ENCODE results near the gene GRB7. TPM values are rescaled to one million over a fixed set of nuclear protein-coding genes. Genes with fewer than 3 reads are reported as not detected.

GRB7 gene
- total RNA-seq, 4 donors from 2014 or later = 0.44 TPM; not detected in 3

GRCh38 chr17:39765766-39766165, 28.0 kb downstream of the GRB7 start:
- TF ChIP-seq CTCF (IDR thresholded peaks at IDR 0.05; ENCODE audit: low read depth) = no peak

- TF ChIP-seq CTCF (IDR thresholded peaks at IDR 0.05; ENCODE audit: low read depth) = no peak
These were observed 29.4 kb downstream of the GRB7 start for GRCh38 chr17:39767147-39767546.

- no peak for TF ChIP-seq CTCF (IDR thresholded peaks at IDR 0.05; ENCODE audit: low read depth)
These were observed 32.3 kb downstream of the GRB7 start for GRCh38 chr17:39769974-39770587.

GRCh38 chr17:39772415-39772814, 34.7 kb downstream of the GRB7 start:
- no peak for TF ChIP-seq CTCF (IDR thresholded peaks at IDR 0.05; ENCODE audit: low read depth)

- no peak for TF ChIP-seq CTCF (IDR thresholded peaks at IDR 0.05; ENCODE audit: low read depth)
These were observed 35.5 kb downstream of the GRB7 start for GRCh38 chr17:39772987-39773934.

GRCh38 chr17:39774047-39774446, 36.3 kb downstream of the GRB7 start:
- TF ChIP-seq CTCF (IDR thresholded peaks at IDR 0.05; ENCODE audit: low read depth) = no peak

- TF ChIP-seq CTCF (IDR thresholded peaks at IDR 0.05; ENCODE audit: low read depth) = no peak
These were observed 37.3 kb downstream of the GRB7 start for GRCh38 chr17:39775031-39775430.

All from subcutaneous adipose tissue (tissue), 4 donors.